GM19324 (cell line): ENCODE measurements around the gene PPEF1.

Experiments
- ATAC-seq: cut with Tn5 transposase; IDR thresholded peaks from one replicate; pipeline ENCODE4 v1.9.1; 2021; ENCODE audit warnings: mild to moderate bottlenecking, moderate library complexity; ENCODE audit not compliant: unreplicated experiment, low FRiP score

PPEF1 gene

DNA sequence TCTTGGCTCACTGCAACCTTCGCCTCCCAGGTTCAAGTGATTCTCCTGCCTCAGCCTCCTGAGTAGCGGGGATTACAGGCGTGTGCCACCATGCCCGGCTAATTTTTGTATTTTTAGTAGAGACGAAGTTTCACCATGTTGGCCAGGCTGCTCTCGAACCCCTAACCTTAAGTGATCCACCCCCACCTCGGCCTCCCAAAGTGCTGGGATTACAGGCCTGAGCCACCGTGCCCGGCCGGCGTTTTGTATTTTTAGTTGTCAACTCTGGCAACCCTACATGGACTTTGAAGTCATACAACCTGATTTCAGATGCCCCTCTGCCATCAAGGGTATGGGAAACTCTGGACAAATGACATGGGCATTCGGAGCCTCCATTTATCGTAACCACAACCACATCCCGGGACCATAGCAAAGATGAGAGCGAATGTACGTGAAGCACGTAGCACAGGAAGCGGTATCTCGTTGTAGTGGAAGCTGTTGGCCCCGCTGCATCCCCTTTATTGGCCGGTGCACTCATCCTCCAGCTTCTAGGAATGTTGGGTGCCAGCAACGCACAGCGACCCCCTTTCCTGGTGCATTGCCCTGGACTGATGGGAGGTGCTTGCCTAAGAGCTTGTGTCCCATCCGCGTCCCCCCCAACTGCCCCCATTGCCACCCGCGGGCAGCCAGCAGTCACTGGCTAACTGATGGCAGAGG is 167.3 kb downstream of the PPEF1 start:
- no peak for ATAC-seq

- no peak for ATAC-seq
Measured at GRCh38 chrX:18875256-18875878, 167.9 kb downstream of the PPEF1 start.

DNA sequence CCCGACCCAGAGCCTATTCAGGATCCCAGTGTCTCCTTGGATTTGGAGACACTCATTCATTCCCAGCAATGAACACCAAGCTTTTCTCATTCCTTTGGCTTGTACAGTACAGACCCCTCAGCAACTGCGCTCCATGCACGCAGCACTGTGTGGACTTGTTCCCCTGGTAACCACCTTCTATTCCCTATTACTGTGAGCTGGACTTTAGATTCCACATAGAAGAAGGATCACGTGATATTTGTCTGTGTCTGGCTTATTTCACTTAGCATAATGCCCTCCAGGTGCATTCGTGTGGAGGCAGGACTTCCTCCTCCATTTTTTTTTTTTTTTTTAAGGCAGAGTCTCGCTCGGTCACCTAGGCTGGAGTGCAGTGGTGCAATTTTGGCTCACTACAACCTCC is 170.0 kb downstream of the PPEF1 start:
- no peak for ATAC-seq
